ENCODE data around the gene SELENOS. TPM values are rescaled to one million over a fixed set of nuclear protein-coding genes. Genes with fewer than 3 reads are reported as not detected.

SELENOS gene
- total and polyA plus RNA-seq, 8 donors, result 37.4 to 184 (median 74.7) TPM

- H3K36me3 ChIP-seq, result peaks cover 49 to 72% (median 67%) of the 10 kb centered on the region in 4 donors
Measured at GRCh38 chr15:101272584-101272983, 4.7 kb downstream of the SELENOS start.

GRCh38 chr15:101269479-101270223, 7.6 kb downstream of the SELENOS start:
- peaks cover 44 to 60% (median 59%) of the 10 kb centered on the region in 4 donors for H3K36me3 ChIP-seq
- no peaks in the 10 kb centered on the region for H3K9me3 ChIP-seq
- H3K4me1 ChIP-seq, result peaks cover 4 to 14% (median 6%) of the 10 kb centered on the region in 4 donors
- WGBS, 5 donors, result 83 to 87% (median 86%) methylated on average over 16 of the region's 16 CpGs
- peak in 1 of 2 donors; percentile 37 for DNase-seq
- H3K27ac ChIP-seq, result no peak overlapping the region
- H3K4me3 ChIP-seq, result no peak overlapping the region
- TF ChIP-seq POLR2A (IDR thresholded peaks at IDR 0.05) (no peak), CTCF (IDR thresholded peaks at IDR 0.05) (peak in 1 of 7 experiments; percentile 15), POLR2AphosphoS5 (IDR thresholded peaks at IDR 0.05) (peak in 1 of 3 donors; percentile 23), EP300 (IDR thresholded peaks at IDR 0.05) (no peak)
- intact Hi-C loops (cut with DNase I; ENCODE audit: low total_unique reads), result no loop called here
- H3K27me3 ChIP-seq, result no peaks in the 10 kb centered on the region

More at GRCh38 chr15:101272584-101272983, 4.7 kb downstream of the SELENOS start:
- intact Hi-C loops (cut with DNase I; ENCODE audit: low total_unique reads), result no loop called here
- WGBS, 5 donors, result 89 to 94% (median 91%) methylated on average over 9 of the region's 9 CpGs
- H3K27ac ChIP-seq, result no peak overlapping the region
- no peak for DNase-seq
- H3K27me3 ChIP-seq, result no peaks in the 10 kb centered on the region
- H3K4me3 ChIP-seq, result no peak overlapping the region
- TF ChIP-seq POLR2A (IDR thresholded peaks at IDR 0.05) (no peak), CTCF (IDR thresholded peaks at IDR 0.05) (no peak), EP300 (IDR thresholded peaks at IDR 0.05) (no peak), POLR2AphosphoS5 (IDR thresholded peaks at IDR 0.05) (no peak)
- H3K4me1 ChIP-seq, result peaks cover 10 to 22% (median 16%) of the 10 kb centered on the region in 4 donors
- H3K9me3 ChIP-seq, result no peaks in the 10 kb centered on the region

- H3K4me3 ChIP-seq, result no peak overlapping the region
- DNase-seq, result peak in 1 of 2 donors; percentile 44
- intact Hi-C loops (cut with DNase I; ENCODE audit: low total_unique reads), result no loop called here
- H3K36me3 ChIP-seq, result peaks cover 23 to 38% (median 38%) of the 10 kb centered on the region in 4 donors
- H3K27ac ChIP-seq, result peak overlapping the region in 4 of 5 donors; percentile 43 to 68 (median 64)
- WGBS, 5 donors, result 56 to 64% (median 59%) methylated on average over 17 to 18 of the region's 18 CpGs
- TF ChIP-seq POLR2AphosphoS5 (IDR thresholded peaks at IDR 0.05), result peak in 1 of 3 donors; percentile 68
- TF ChIP-seq POLR2A (IDR thresholded peaks at IDR 0.05), result no peak
- peaks cover 4 to 13% (median 6%) of the 10 kb centered on the region in 4 donors for H3K4me1 ChIP-seq
- no peaks in the 10 kb centered on the region for H3K9me3 ChIP-seq
- H3K27me3 ChIP-seq, result no peaks in the 10 kb centered on the region
Measured at GRCh38 chr15:101267320-101268104, 9.8 kb downstream of the SELENOS start.

- intact Hi-C loops (cut with DNase I; ENCODE audit: low total_unique reads), result no loop called here
- Histone ChIP-seq H3K27ac (peak overlapping the region; percentile 9 to 68 (median 62)), H3K4me1 (peaks cover 4 to 13% (median 6%) of the 10 kb centered on the region in 4 donors), H3K9me3 (no peaks in the 10 kb centered on the region), H3K27me3 (no peaks in the 10 kb centered on the region), H3K36me3 (peaks cover 15 to 31% (median 30%) of the 10 kb centered on the region in 4 donors), H3K4me3 (no peak overlapping the region)
- DNase-seq, result no peak
- 49 to 71% (median 66%) methylated on average over 9 of the region's 9 CpGs for WGBS, 5 donors
- TF ChIP-seq EP300 (IDR thresholded peaks at IDR 0.05), result no peak
- no peak for TF ChIP-seq POLR2A (IDR thresholded peaks at IDR 0.05)
- TF ChIP-seq POLR2AphosphoS5 (IDR thresholded peaks at IDR 0.05), result no peak
- TF ChIP-seq CTCF (IDR thresholded peaks at IDR 0.05), result no peak
Measured at GRCh38 chr15:101266787-101267186, 10.5 kb downstream of the SELENOS start.
